ENCODE measurements around the gene GRK3.
"Not testable (repeated sequence)": the region's sequence is repeated elsewhere in the genome, so short reads cannot be mapped to it uniquely, and the experiment has no call there.

Gene GRK3

GRCh38 chr22:25695146-25695545 lies 130.7 kb downstream of the GRK3 start:
- Mint-ChIP-seq H3K36me3 (peaks cover 52% of the 10 kb centered on the region), H3K27me3 (no peaks in the 10 kb centered on the region), H3K27ac (no peak overlapping the region), H3K4me3 (no peak overlapping the region), H3K9me3 (no peaks in the 10 kb centered on the region), H3K4me1 (peaks cover 18% of the 10 kb centered on the region)
- no peak for ATAC-seq

GRCh38 chr22:25696763-25697162 lies 132.3 kb downstream of the GRK3 start:
- Mint-ChIP-seq H3K4me1 (peaks cover 8% of the 10 kb centered on the region), H3K36me3 (peaks cover 52% of the 10 kb centered on the region), H3K4me3 (no peak overlapping the region), H3K27ac (no peak overlapping the region), H3K9me3 (no peaks in the 10 kb centered on the region), H3K27me3 (no peaks in the 10 kb centered on the region)
- ATAC-seq: no peak

GRCh38 chr22:25697181-25697664 lies 132.7 kb downstream of the GRK3 start:
- peaks cover 48% of the 10 kb centered on the region for H3K36me3 Mint-ChIP-seq
- no peak overlapping the region for H3K4me3 Mint-ChIP-seq
- no peaks in the 10 kb centered on the region for H3K27me3 Mint-ChIP-seq
- peak overlapping the region; percentile 17 for H3K27ac Mint-ChIP-seq
- no peaks in the 10 kb centered on the region for H3K9me3 Mint-ChIP-seq
- H3K4me1 Mint-ChIP-seq: peaks cover 8% of the 10 kb centered on the region
- ATAC-seq: no peak

GRCh38 chr22:25697978-25698377 lies 133.5 kb downstream of the GRK3 start:
- no peak for ATAC-seq
- Mint-ChIP-seq H3K4me3 (no peak overlapping the region), H3K27ac (peak overlapping the region; percentile 17), H3K27me3 (no peaks in the 10 kb centered on the region), H3K36me3 (peaks cover 41% of the 10 kb centered on the region), H3K9me3 (no peaks in the 10 kb centered on the region), H3K4me1 (peaks cover 8% of the 10 kb centered on the region)

- no peak overlapping the region for H3K4me3 Mint-ChIP-seq
- peak overlapping the region; percentile 17 for H3K27ac Mint-ChIP-seq
- peaks cover 45% of the 10 kb centered on the region for H3K36me3 Mint-ChIP-seq
- ATAC-seq: no peak
- H3K4me1 Mint-ChIP-seq: peaks cover 8% of the 10 kb centered on the region
- no peaks in the 10 kb centered on the region for H3K9me3 Mint-ChIP-seq
- no peaks in the 10 kb centered on the region for H3K27me3 Mint-ChIP-seq
These were observed 134.0 kb downstream of the GRK3 start for GRCh38 chr22:25698461-25698860.

- ATAC-seq: no peak
- peaks cover 50% of the 10 kb centered on the region for H3K36me3 Mint-ChIP-seq
- no peak overlapping the region for H3K4me3 Mint-ChIP-seq
- H3K4me1 Mint-ChIP-seq: peaks cover 10% of the 10 kb centered on the region
- peak overlapping the region; percentile 19 for H3K27ac Mint-ChIP-seq
- H3K27me3 Mint-ChIP-seq: no peaks in the 10 kb centered on the region
- no peaks in the 10 kb centered on the region for H3K9me3 Mint-ChIP-seq
These were observed 134.5 kb downstream of the GRK3 start for GRCh38 chr22:25698978-25699377.

GRCh38 chr22:25701056-25701780 lies 136.7 kb downstream of the GRK3 start:
- peaks cover 62% of the 10 kb centered on the region for H3K36me3 Mint-ChIP-seq
- H3K4me1 Mint-ChIP-seq: peaks cover 16% of the 10 kb centered on the region
- no peaks in the 10 kb centered on the region for H3K9me3 Mint-ChIP-seq
- no peak for ATAC-seq
- no peak overlapping the region for H3K4me3 Mint-ChIP-seq
- H3K27ac Mint-ChIP-seq: no peak overlapping the region
- H3K27me3 Mint-ChIP-seq: no peaks in the 10 kb centered on the region

- Mint-ChIP-seq H3K27me3 (no peaks in the 10 kb centered on the region), H3K27ac (no peak overlapping the region), H3K4me3 (no peak overlapping the region), H3K36me3 (peaks cover 65% of the 10 kb centered on the region), H3K4me1 (peaks cover 16% of the 10 kb centered on the region), H3K9me3 (no peaks in the 10 kb centered on the region)
- ATAC-seq: no peak
These were observed 137.6 kb downstream of the GRK3 start for GRCh38 chr22:25702040-25702439.

- H3K4me3 Mint-ChIP-seq: no peak overlapping the region
- ATAC-seq: no peak
- H3K9me3 Mint-ChIP-seq: no peaks in the 10 kb centered on the region
- peaks cover 65% of the 10 kb centered on the region for H3K36me3 Mint-ChIP-seq
- no peaks in the 10 kb centered on the region for H3K27me3 Mint-ChIP-seq
- peaks cover 21% of the 10 kb centered on the region for H3K4me1 Mint-ChIP-seq
- H3K27ac Mint-ChIP-seq: no peak overlapping the region
These were observed 138.2 kb downstream of the GRK3 start for GRCh38 chr22:25702571-25703167.

- H3K36me3 Mint-ChIP-seq: peaks cover 60% of the 10 kb centered on the region
- peak overlapping the region; percentile 22 for H3K27ac Mint-ChIP-seq
- H3K4me3 Mint-ChIP-seq: no peak overlapping the region
- ATAC-seq: no peak
- H3K4me1 Mint-ChIP-seq: peaks cover 19% of the 10 kb centered on the region
- H3K27me3 Mint-ChIP-seq: no peaks in the 10 kb centered on the region
- H3K9me3 Mint-ChIP-seq: no peaks in the 10 kb centered on the region
These were observed 140.2 kb downstream of the GRK3 start for GRCh38 chr22:25704701-25705100.

- Mint-ChIP-seq H3K4me3 (no peak overlapping the region), H3K36me3 (peaks cover 67% of the 10 kb centered on the region), H3K27ac (no peak overlapping the region), H3K27me3 (no peaks in the 10 kb centered on the region), H3K9me3 (no peaks in the 10 kb centered on the region), H3K4me1 (peaks cover 13% of the 10 kb centered on the region)
- ATAC-seq: no peak
These were observed 141.7 kb downstream of the GRK3 start for GRCh38 chr22:25706197-25706596.

GRCh38 chr22:25708430-25708829 lies 144.0 kb downstream of the GRK3 start:
- peaks cover 73% of the 10 kb centered on the region for H3K36me3 Mint-ChIP-seq
- ATAC-seq, H3K9me3 Mint-ChIP-seq, H3K27me3 Mint-ChIP-seq, H3K4me3 Mint-ChIP-seq, H3K27ac Mint-ChIP-seq: not testable (repeated sequence)
- H3K4me1 Mint-ChIP-seq: peaks cover 13% of the 10 kb centered on the region

GRCh38 chr22:25709758-25710157 lies 145.3 kb downstream of the GRK3 start:
- H3K27me3 Mint-ChIP-seq: no peaks in the 10 kb centered on the region
- peaks cover 60% of the 10 kb centered on the region for H3K36me3 Mint-ChIP-seq
- no peak overlapping the region for H3K4me3 Mint-ChIP-seq
- no peaks in the 10 kb centered on the region for H3K9me3 Mint-ChIP-seq
- ATAC-seq: no peak
- H3K27ac Mint-ChIP-seq: peak overlapping the region; percentile 23
- peaks cover 5% of the 10 kb centered on the region for H3K4me1 Mint-ChIP-seq

GRCh38 chr22:25710501-25710900 lies 146.0 kb downstream of the GRK3 start:
- no peaks in the 10 kb centered on the region for H3K27me3 Mint-ChIP-seq
- H3K4me1 Mint-ChIP-seq: peaks cover 5% of the 10 kb centered on the region
- no peaks in the 10 kb centered on the region for H3K9me3 Mint-ChIP-seq
- H3K4me3 Mint-ChIP-seq: no peak overlapping the region
- H3K27ac Mint-ChIP-seq: no peak overlapping the region
- peaks cover 52% of the 10 kb centered on the region for H3K36me3 Mint-ChIP-seq
- ATAC-seq: no peak

- Mint-ChIP-seq H3K27me3 (no peaks in the 10 kb centered on the region), H3K36me3 (peaks cover 49% of the 10 kb centered on the region), H3K27ac (peak overlapping the region; percentile 60), H3K4me3 (no peak overlapping the region), H3K4me1 (peaks cover 5% of the 10 kb centered on the region), H3K9me3 (no peaks in the 10 kb centered on the region)
- ATAC-seq: no peak
These were observed 147.0 kb downstream of the GRK3 start for GRCh38 chr22:25711491-25711890.

Measured in stimulated activated memory B cell treated with anti-CD40 and anti-IgM and Interleukin-4, amounts not matched to agents 10 μg/mL and 1 μg/mL and 100 μg/mL, for 72 hours (primary cell).